HEK293T (cell line): ENCODE results near the gene ADPRS.
A peak's percentile ranks its signal among the peaks of the same experiment; 100 is the strongest.

Experiments used
- CTCF ChIA-PET: fragments of 350-600 bp; formaldehyde crosslinking; extraction: SDS; loops from one replicate; lab custom pipeline; 2021; ENCODE audit warnings: antibody characterized with exemption, inconsistent platforms; lab: Yijun Ruan, JAX
- POLR2A ChIA-PET: fragments of 350-600 bp; formaldehyde crosslinking; extraction: SDS; loops from one replicate; lab custom pipeline; 2020; ENCODE audit warnings: antibody characterized with exemption, inconsistent platforms; lab: Yijun Ruan, JAX
- DNase-seq: peaks from one replicate; pipeline ENCODE4 v3.0.0; 2012; ENCODE audit warnings: mixed read lengths; ENCODE audit errors: extremely low spot score
- ARNT ChIP-seq: fragments of 450-650 bp; IDR thresholded peaks from 2 replicates; pipeline ENCODE4 v1.6.1; 2017; ENCODE audit warnings: mild to moderate bottlenecking
- BHLHE40 ChIP-seq: fragments of 450-650 bp; IDR thresholded peaks from 2 replicates; pipeline ENCODE4 v1.6.1; 2016; ENCODE audit warnings: mild to moderate bottlenecking, moderate library complexity, borderline replicate concordance
- CTBP1 ChIP-seq: fragments of 450-650 bp; IDR thresholded peaks from 2 replicates; pipeline ENCODE4 v1.6.1; 2016; ENCODE audit warnings: borderline replicate concordance
- ELF4 ChIP-seq: fragments of 450-650 bp; IDR thresholded peaks from 2 replicates; pipeline ENCODE4 v1.6.1; 2017; ENCODE audit warnings: antibody characterized with exemption
- FOXA1 ChIP-seq: fragments of 450-650 bp; IDR thresholded peaks from 2 replicates; pipeline ENCODE4 v1.6.1; 2016; ENCODE audit warnings: mild to moderate bottlenecking
- FOXK2 ChIP-seq: fragments of 450-650 bp; IDR thresholded peaks from 2 replicates; pipeline ENCODE4 v1.6.1; 2016; ENCODE audit warnings: mild to moderate bottlenecking
- FOXM1 ChIP-seq: fragments of 450-650 bp; IDR thresholded peaks from 2 replicates; pipeline ENCODE4 v1.6.1; 2017; ENCODE audit warnings: mild to moderate bottlenecking, borderline replicate concordance
- HDGF ChIP-seq: fragments of 450-650 bp; IDR thresholded peaks from 2 replicates; pipeline ENCODE4 v1.6.1; 2017; ENCODE audit warnings: antibody characterized with exemption, borderline replicate concordance
- L3MBTL2 ChIP-seq: fragments of 450-650 bp; conservative IDR thresholded peaks from 2 replicates; pipeline ENCODE4 v1.6.1; 2016; ENCODE audit warnings: mild to moderate bottlenecking
- LEF1 ChIP-seq: fragments of 450-650 bp; IDR thresholded peaks from 2 replicates; pipeline ENCODE4 v1.6.1; 2017; ENCODE audit warnings: mild to moderate bottlenecking, borderline replicate concordance
- NFRKB ChIP-seq: fragments of 450-650 bp; IDR thresholded peaks from 2 replicates; pipeline ENCODE4 v1.6.1; 2016; ENCODE audit warnings: mild to moderate bottlenecking, moderate library complexity
- SP1 ChIP-seq: fragments of 450-650 bp; IDR thresholded peaks from 2 replicates; pipeline ENCODE4 v1.6.1; 2017
- SUZ12 ChIP-seq: fragments of 450-650 bp; IDR thresholded peaks from 2 replicates; pipeline ENCODE4 v1.6.1; 2016; ENCODE audit warnings: mild to moderate bottlenecking
- TARDBP ChIP-seq: fragments of 450-650 bp; IDR thresholded peaks from 2 replicates; pipeline ENCODE4 v1.6.1; 2016
- ZNF384 ChIP-seq: fragments of 450-650 bp; IDR thresholded peaks from 2 replicates; pipeline ENCODE4 v1.6.1; 2016
- TF ChIP-seq, protein P1 (sequence below): fragments of 450-650 bp; IDR thresholded peaks from 2 replicates; pipeline ENCODE4 v1.6.1; 2016

The ADPRS gene

DNA sequence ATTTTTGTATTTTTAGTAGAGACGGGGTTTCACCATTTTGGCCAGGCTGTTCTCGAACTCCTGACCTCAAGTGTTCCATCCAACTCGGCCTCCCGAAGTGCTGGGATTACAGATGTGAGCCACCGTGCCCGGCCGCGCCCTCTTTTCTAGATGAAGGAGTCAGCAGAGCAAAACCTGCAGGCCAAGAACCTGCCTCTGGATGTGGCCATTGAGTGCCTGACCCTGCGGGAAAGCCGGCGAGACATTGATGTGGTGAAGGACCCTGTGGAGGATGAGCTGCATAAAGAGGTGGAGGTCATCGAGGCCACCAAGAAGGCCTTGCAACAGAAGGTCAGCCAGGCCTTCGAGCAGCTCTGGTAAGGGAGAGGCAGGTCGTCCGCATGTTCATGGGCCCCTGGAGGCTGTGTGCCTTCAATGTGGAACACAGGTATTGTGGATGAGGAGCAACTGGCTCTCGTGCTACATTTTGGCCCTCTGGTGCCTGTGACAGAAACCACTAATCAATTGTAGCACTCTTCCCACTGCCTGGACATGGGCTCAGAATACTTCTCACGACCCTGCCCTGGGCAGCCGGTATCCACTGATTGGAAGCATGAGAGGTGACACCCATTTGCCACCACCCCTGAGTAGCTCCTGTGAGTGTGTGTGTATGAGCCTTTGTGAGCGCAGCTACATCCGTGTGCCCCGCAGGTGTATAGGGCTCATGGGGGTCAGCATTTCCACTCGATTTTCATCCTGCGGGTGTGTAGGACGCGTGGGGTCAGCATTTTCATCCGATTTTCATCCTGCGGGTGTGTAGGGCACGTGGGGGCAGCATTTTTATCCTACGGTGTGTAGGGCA lies 2.8 kb upstream of the ADPRS start:
- ChIA-PET POLR2A (interaction anchor here (0.8 to 2.0 kb wide), 5 partner anchors 9 to 203 kb away, joined by 3 to 6 read pairs (median 3); partner anchors contain the start of gene AGO1), CTCF (interaction anchor here (0.7 to 1.7 kb wide), 5 partner anchors 31 to 229 kb away, joined by 3 to 6 read pairs (median 3); no protein-coding TSS in a partner anchor)
- no peak for DNase-seq
- TF ChIP-seq TARDBP (no peak), SP1 (no peak)

- CTCF ChIA-PET = interaction anchor here (0.7 to 1.7 kb wide), 6 partner anchors 32 to 230 kb away, joined by 3 to 6 read pairs (median 3); no protein-coding TSS in a partner anchor
- TF ChIP-seq TARDBP (no peak), SP1 (no peak), SUZ12 (no peak), LEF1 (no peak), ELF4 (no peak), FOXK2 (no peak), ARNT (no peak), BHLHE40 (no peak), NFRKB (no peak), CTBP1 (no peak), L3MBTL2 (no peak), FOXA1 (no peak), ZNF384 (no peak), FOXM1 (no peak), HDGF (no peak)
- POLR2A ChIA-PET = interaction anchor here (0.8 to 2.0 kb wide), 6 partner anchors 8 to 204 kb away, joined by 3 to 6 read pairs (median 4); partner anchors contain the start of genes AGO1 and AGO3
- DNase-seq = no peak
Measured at GRCh38 chr1:36086529-36087232, 2.0 kb upstream of the ADPRS start.

- no peak for TF ChIP-seq ARNT
- TF ChIP-seq FOXM1 = no peak
- TF ChIP-seq BHLHE40 = no peak
- no peak for TF ChIP-seq ZNF384
- TF ChIP-seq FOXA1 = no peak
- TF ChIP-seq NFRKB = no peak
- no peak for TF ChIP-seq CTBP1
- no peak for TF ChIP-seq LEF1
- TF ChIP-seq L3MBTL2 = no peak
- TF ChIP-seq ELF4 = no peak
- TF ChIP-seq, protein P1, sequence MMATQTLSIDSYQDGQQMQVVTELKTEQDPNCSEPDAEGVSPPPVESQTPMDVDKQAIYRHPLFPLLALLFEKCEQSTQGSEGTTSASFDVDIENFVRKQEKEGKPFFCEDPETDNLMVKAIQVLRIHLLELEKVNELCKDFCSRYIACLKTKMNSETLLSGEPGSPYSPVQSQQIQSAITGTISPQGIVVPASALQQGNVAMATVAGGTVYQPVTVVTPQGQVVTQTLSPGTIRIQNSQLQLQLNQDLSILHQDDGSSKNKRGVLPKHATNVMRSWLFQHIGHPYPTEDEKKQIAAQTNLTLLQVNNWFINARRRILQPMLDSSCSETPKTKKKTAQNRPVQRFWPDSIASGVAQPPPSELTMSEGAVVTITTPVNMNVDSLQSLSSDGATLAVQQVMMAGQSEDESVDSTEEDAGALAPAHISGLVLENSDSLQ = no peak
- ChIA-PET CTCF (interaction anchor here (0.8 to 1.7 kb wide), 4 partner anchors 33 to 73 kb away, joined by 3 to 6 read pairs (median 4); no protein-coding TSS in a partner anchor), POLR2A (interaction anchor here (0.6 to 2.0 kb wide), 5 partner anchors 14 to 204 kb away, joined by 3 to 6 read pairs (median 4); partner anchors contain the start of genes AGO1, AGO3 and TRAPPC3)
- DNase-seq = peak; percentile 6
Measured at GRCh38 chr1:36087233-36088123, 1.2 kb upstream of the ADPRS start.

DNA sequence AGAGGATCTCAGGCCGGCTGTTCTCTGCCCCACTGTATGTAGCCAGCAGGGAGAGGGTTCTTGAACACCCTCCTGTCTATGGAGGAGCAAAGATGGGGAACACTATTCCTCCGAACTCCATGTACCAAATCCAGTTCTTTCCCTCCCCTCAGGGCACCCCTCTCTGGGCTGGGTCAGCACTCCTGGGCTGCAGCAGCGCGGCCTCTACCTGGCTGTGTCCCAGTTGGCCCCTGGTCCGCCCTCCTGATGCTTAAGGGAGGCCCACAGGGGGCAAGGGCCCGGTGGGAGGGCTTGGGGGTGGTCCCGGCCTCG lies 471 bp upstream of the ADPRS start:
- ChIA-PET POLR2A (no interaction called here), CTCF (no interaction called here)
- no peak for TF ChIP-seq SP1
- no peak for TF ChIP-seq L3MBTL2
- no peak for TF ChIP-seq CTBP1
- TF ChIP-seq FOXK2 = no peak
- no peak for TF ChIP-seq HDGF
- no peak for TF ChIP-seq ARNT
- TF ChIP-seq ZNF384 = no peak
- TF ChIP-seq ELF4 = no peak
- no peak for TF ChIP-seq SUZ12
- TF ChIP-seq, protein P1 = no peak
- no peak for TF ChIP-seq BHLHE40
- no peak for TF ChIP-seq TARDBP
- no peak for TF ChIP-seq FOXM1
- TF ChIP-seq FOXA1 = no peak
- DNase-seq = no peak

DNA sequence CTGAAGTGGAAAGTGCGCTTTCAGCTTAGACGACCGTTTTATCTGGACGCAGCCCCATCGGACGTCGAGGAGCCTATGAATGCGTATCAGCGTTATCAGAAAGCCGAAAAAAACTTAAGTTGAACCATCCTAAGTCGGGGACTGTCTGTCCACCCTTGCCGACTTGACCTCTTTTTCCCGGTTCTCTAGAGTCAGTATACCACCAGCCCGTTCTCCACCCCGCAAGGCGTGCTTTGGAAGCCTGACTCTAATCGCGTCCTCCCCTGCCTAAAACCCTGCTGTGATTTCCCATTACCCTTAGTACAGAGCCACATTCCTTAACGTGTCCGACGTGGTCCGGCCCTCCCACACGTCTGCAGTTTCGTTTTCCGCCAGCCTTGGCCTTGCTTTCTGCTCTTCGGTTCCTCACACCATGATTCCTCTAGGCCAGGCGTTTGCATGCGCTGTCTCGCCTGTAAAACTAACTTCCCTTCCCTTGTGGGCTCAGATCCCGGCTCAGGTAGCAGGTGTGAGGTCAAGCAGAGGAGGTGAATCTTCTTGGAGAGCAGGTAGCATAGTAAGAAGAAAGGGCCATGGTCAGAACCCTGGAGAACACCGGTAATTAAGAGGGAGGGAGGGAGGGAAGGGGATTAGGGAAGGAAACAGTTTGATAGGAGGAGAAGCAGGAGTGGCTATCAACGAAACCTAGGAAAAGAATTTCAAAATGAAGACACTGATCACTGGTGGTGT lies 865 bp downstream of the ADPRS start:
- TF ChIP-seq ELF4 = no peak
- no peak for TF ChIP-seq TARDBP
- no peak for TF ChIP-seq L3MBTL2
- TF ChIP-seq LEF1 = no peak
- no peak for TF ChIP-seq NFRKB
- TF ChIP-seq CTBP1 = no peak
- TF ChIP-seq, protein P1 = no peak
- TF ChIP-seq FOXK2 = no peak
- ChIA-PET CTCF (no interaction called here), POLR2A (interaction anchor here (0.9 kb wide), 1 partner anchor 30 kb away, joined by 3 read pairs; no protein-coding TSS in a partner anchor)
- peak; percentile 45 for DNase-seq
